ENCODE data around the gene NAALADL2.

The NAALADL2 gene

DNA sequence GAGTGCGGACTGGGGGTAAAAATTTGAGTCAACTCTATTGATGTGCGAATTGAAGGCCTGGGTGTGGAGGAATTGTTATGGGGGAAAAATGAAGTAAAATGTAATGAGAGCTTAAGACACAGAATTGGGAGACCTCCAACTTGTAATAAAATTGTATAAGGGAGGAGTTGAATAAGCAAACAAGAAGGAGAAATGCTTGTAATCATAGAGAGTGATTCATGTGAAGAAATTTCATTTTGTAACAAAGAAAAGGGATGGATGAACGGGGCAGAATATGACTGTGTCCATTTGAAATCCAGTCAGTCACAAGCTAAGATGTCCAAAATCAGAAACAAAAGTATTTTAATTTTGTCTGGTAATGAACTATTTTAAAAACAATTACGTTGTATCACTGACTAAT is 552.3 kb downstream of the NAALADL2 start:
- Histone ChIP-seq H3K4me1 (ENCODE audit: low read depth, poor library complexity, severe bottlenecking) (no peaks in the 10 kb centered on the region), H3K27ac (no peak overlapping the region), H3K79me2 (ENCODE audit: insufficient read depth, low read depth) (no peaks in the 10 kb centered on the region), H3K36me3 (ENCODE audit: insufficient read depth) (no peaks in the 10 kb centered on the region), H4K20me1 (ENCODE audit: insufficient read depth) (no peaks in the 10 kb centered on the region), H3K27me3 (ENCODE audit: insufficient read depth, low read depth) (no peaks in the 10 kb centered on the region), H2AFZ (ENCODE audit: low read depth) (no peak overlapping the region), H3K4me3 (IDR thresholded peaks at IDR 0.05; ENCODE audit: insufficient read depth, low read depth, low read length) (no peak overlapping the region), H3K9ac (no peak overlapping the region), H3K4me2 (no peak overlapping the region)
- TF ChIP-seq, protein P1, sequence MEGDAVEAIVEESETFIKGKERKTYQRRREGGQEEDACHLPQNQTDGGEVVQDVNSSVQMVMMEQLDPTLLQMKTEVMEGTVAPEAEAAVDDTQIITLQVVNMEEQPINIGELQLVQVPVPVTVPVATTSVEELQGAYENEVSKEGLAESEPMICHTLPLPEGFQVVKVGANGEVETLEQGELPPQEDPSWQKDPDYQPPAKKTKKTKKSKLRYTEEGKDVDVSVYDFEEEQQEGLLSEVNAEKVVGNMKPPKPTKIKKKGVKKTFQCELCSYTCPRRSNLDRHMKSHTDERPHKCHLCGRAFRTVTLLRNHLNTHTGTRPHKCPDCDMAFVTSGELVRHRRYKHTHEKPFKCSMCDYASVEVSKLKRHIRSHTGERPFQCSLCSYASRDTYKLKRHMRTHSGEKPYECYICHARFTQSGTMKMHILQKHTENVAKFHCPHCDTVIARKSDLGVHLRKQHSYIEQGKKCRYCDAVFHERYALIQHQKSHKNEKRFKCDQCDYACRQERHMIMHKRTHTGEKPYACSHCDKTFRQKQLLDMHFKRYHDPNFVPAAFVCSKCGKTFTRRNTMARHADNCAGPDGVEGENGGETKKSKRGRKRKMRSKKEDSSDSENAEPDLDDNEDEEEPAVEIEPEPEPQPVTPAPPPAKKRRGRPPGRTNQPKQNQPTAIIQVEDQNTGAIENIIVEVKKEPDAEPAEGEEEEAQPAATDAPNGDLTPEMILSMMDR (conservative IDR thresholded peaks at IDR 0.05; ENCODE audit: low read depth, low read length), result no peak

DNA sequence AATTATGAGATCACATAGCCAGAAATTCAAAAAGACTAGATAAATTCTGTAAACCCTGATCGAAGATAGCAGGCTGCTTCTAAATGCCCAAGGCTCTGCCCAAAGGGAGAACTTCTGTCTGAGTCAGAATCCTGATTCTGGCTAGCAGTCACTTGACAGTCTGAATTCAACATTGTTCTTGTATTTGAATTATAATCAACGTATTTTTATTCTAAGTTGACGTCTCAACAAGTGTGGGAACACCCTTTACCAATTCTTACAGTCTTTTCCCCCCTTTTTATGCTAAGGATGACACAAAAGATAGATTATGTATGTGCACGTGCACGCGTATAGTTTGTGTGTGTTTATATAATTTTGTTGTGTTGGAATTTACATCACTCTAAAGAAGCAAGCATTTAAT is 552.8 kb downstream of the NAALADL2 start:
- no peaks in the 10 kb centered on the region for H3K36me3 ChIP-seq (ENCODE audit: insufficient read depth)
- no peak overlapping the region for H3K4me2 ChIP-seq
- no peak overlapping the region for H3K4me3 ChIP-seq (IDR thresholded peaks at IDR 0.05; ENCODE audit: insufficient read depth, low read depth, low read length)
- TF ChIP-seq, protein P1 (conservative IDR thresholded peaks at IDR 0.05; ENCODE audit: low read depth, low read length), result no peak
- H3K9ac ChIP-seq, result no peak overlapping the region
- H3K27me3 ChIP-seq (ENCODE audit: insufficient read depth, low read depth), result no peaks in the 10 kb centered on the region
- no peak overlapping the region for H2AFZ ChIP-seq (ENCODE audit: low read depth)
- no peaks in the 10 kb centered on the region for H4K20me1 ChIP-seq (ENCODE audit: insufficient read depth)
- H3K79me2 ChIP-seq (ENCODE audit: insufficient read depth, low read depth), result no peaks in the 10 kb centered on the region
- H3K27ac ChIP-seq, result no peak overlapping the region
- H3K4me1 ChIP-seq (ENCODE audit: low read depth, poor library complexity, severe bottlenecking), result no peaks in the 10 kb centered on the region

DNA sequence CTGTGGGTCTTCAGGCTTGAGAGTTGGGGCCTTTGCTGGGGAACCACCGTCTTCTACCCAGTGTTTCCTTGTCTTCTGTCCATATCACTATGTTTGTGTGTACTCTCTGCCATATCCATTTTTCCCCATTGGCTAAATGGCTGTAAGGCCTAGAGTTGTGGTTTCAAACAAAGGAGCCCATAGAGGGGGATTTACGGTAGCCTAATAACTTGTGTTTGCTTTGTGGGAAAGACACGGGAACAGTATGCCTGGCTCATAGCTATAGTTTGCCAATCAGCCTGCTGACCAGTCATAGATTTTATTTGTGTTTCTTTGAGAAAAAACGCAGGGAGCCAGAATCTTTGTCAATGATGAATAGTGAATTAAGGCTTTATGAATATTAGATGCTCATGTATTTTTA is 554.8 kb downstream of the NAALADL2 start:
- H3K9ac ChIP-seq, result no peak overlapping the region
- no peaks in the 10 kb centered on the region for H3K27me3 ChIP-seq (ENCODE audit: insufficient read depth, low read depth)
- no peak overlapping the region for H3K4me3 ChIP-seq (IDR thresholded peaks at IDR 0.05; ENCODE audit: insufficient read depth, low read depth, low read length)
- H4K20me1 ChIP-seq (ENCODE audit: insufficient read depth), result no peaks in the 10 kb centered on the region
- TF ChIP-seq, protein P1 (conservative IDR thresholded peaks at IDR 0.05; ENCODE audit: low read depth, low read length), result no peak
- no peak overlapping the region for H3K27ac ChIP-seq
- no peaks in the 10 kb centered on the region for H3K4me1 ChIP-seq (ENCODE audit: low read depth, poor library complexity, severe bottlenecking)
- no peaks in the 10 kb centered on the region for H3K36me3 ChIP-seq (ENCODE audit: insufficient read depth)
- no peak overlapping the region for H2AFZ ChIP-seq (ENCODE audit: low read depth)
- no peak overlapping the region for H3K4me2 ChIP-seq
- no peaks in the 10 kb centered on the region for H3K79me2 ChIP-seq (ENCODE audit: insufficient read depth, low read depth)

DNA sequence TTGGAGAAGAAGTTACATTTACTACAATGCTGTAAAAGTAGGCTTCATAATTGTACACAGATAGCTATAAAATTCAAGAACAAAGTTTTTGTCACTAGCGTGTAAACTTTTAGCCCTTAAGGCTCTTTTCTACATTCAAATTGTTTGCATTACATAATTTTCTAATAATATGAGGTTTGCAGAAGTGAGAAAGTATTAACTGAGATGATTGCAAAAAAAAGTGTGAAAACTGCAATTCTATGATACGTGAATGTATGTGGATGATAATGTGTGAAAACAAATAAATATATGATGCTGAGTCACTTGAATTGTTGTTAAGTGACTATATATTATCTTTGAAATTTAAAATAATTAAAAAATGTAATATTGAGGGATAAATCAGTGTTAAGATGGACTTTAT is 557.5 kb downstream of the NAALADL2 start:
- no peaks in the 10 kb centered on the region for H3K79me2 ChIP-seq (ENCODE audit: insufficient read depth, low read depth)
- H4K20me1 ChIP-seq (ENCODE audit: insufficient read depth), result no peaks in the 10 kb centered on the region
- H3K4me3 ChIP-seq (IDR thresholded peaks at IDR 0.05; ENCODE audit: insufficient read depth, low read depth, low read length), result no peak overlapping the region
- H3K4me1 ChIP-seq (ENCODE audit: low read depth, poor library complexity, severe bottlenecking), result no peaks in the 10 kb centered on the region
- H3K27me3 ChIP-seq (ENCODE audit: insufficient read depth, low read depth), result no peaks in the 10 kb centered on the region
- no peaks in the 10 kb centered on the region for H3K36me3 ChIP-seq (ENCODE audit: insufficient read depth)
- H3K9ac ChIP-seq, result no peak overlapping the region
- no peak overlapping the region for H2AFZ ChIP-seq (ENCODE audit: low read depth)
- H3K4me2 ChIP-seq, result no peak overlapping the region
- no peak overlapping the region for H3K27ac ChIP-seq
- TF ChIP-seq, protein P1 (conservative IDR thresholded peaks at IDR 0.05; ENCODE audit: low read depth, low read length), result no peak
